Stimulated activated naive CD8-positive, alpha-beta T cell treated with anti-CD3 and anti-CD28 coated beads, Interleukin-15, Interleukin-2, amounts not matched to agents 100 ng/mL and 50 ng/mL, for 24 hours (primary cell): ENCODE results near the gene SMCP.

Experiments
- H3K27ac Mint-ChIP-seq: one replicate; pipeline ENCODE4 v1.8.0; 2021; ENCODE audit warnings: mild to moderate bottlenecking, mixed read lengths
- H3K27me3 Mint-ChIP-seq: one replicate; pipeline ENCODE4 v1.8.0; 2021; ENCODE audit warnings: mixed read lengths
- H3K36me3 Mint-ChIP-seq: one replicate; pipeline ENCODE4 v1.8.0; 2021; ENCODE audit warnings: low read depth, mixed read lengths
- H3K4me1 Mint-ChIP-seq: one replicate; pipeline ENCODE4 v1.8.0; 2021; ENCODE audit warnings: low read depth, mixed read lengths
- H3K4me3 Mint-ChIP-seq: one replicate; pipeline ENCODE4 v1.8.0; 2021; ENCODE audit warnings: mild to moderate bottlenecking, mixed read lengths
- H3K9me3 Mint-ChIP-seq: one replicate; pipeline ENCODE4 v1.8.0; 2021; ENCODE audit warnings: mixed read lengths

SMCP gene

GRCh38 chr1:152907686-152908601 lies 29.8 kb downstream of the SMCP start, which contains the start of gene IVL:
IVL (plus strand) TSS chr1:152908546; CDS start chr1:152909798, 1,252 bp downstream.
- Mint-ChIP-seq H3K27ac (peak within 1 kb of the TSS; percentile 16), H3K9me3 (peaks cover 3% of the 10 kb centered on the region), H3K4me1 (peaks cover 6% of the 10 kb centered on the region), H3K4me3 (no peak within 1 kb of the TSS), H3K36me3 (no peaks in the 10 kb centered on the region), H3K27me3 (peaks cover 30% of the 10 kb centered on the region)

- Mint-ChIP-seq H3K9me3 (peaks cover 3% of the 10 kb centered on the region), H3K27ac (no peak overlapping the region), H3K4me3 (no peak overlapping the region), H3K36me3 (no peaks in the 10 kb centered on the region), H3K4me1 (peaks cover 6% of the 10 kb centered on the region), H3K27me3 (peaks cover 32% of the 10 kb centered on the region)
These were observed 31.1 kb downstream of the SMCP start for GRCh38 chr1:152909206-152909605.

GRCh38 chr1:152912471-152912870 lies 34.3 kb downstream of the SMCP start:
- Mint-ChIP-seq H3K4me1 (peaks cover 6% of the 10 kb centered on the region), H3K9me3 (peaks cover 3% of the 10 kb centered on the region), H3K27ac (no peak overlapping the region), H3K36me3 (no peaks in the 10 kb centered on the region), H3K4me3 (no peak overlapping the region), H3K27me3 (peaks cover 41% of the 10 kb centered on the region)

- peaks cover 3% of the 10 kb centered on the region for H3K9me3 Mint-ChIP-seq
- no peak overlapping the region for H3K27ac Mint-ChIP-seq
- peaks cover 4% of the 10 kb centered on the region for H3K4me1 Mint-ChIP-seq
- H3K4me3 Mint-ChIP-seq = no peak overlapping the region
- H3K36me3 Mint-ChIP-seq = no peaks in the 10 kb centered on the region
- peaks cover 38% of the 10 kb centered on the region for H3K27me3 Mint-ChIP-seq
These were observed 34.8 kb downstream of the SMCP start for GRCh38 chr1:152912900-152913299.

GRCh38 chr1:152917794-152918193 lies 39.7 kb downstream of the SMCP start:
- H3K36me3 Mint-ChIP-seq = no peaks in the 10 kb centered on the region
- H3K9me3 Mint-ChIP-seq = no peaks in the 10 kb centered on the region
- H3K27me3 Mint-ChIP-seq = peaks cover 43% of the 10 kb centered on the region
- no peak overlapping the region for H3K27ac Mint-ChIP-seq
- no peaks in the 10 kb centered on the region for H3K4me1 Mint-ChIP-seq
- no peak overlapping the region for H3K4me3 Mint-ChIP-seq

GRCh38 chr1:152919071-152919470 lies 40.9 kb downstream of the SMCP start:
- H3K27me3 Mint-ChIP-seq = peaks cover 39% of the 10 kb centered on the region
- H3K4me1 Mint-ChIP-seq = no peaks in the 10 kb centered on the region
- no peak overlapping the region for H3K27ac Mint-ChIP-seq
- no peaks in the 10 kb centered on the region for H3K36me3 Mint-ChIP-seq
- no peak overlapping the region for H3K4me3 Mint-ChIP-seq
- no peaks in the 10 kb centered on the region for H3K9me3 Mint-ChIP-seq

GRCh38 chr1:152924191-152924590 lies 46.1 kb downstream of the SMCP start:
- H3K36me3 Mint-ChIP-seq = no peaks in the 10 kb centered on the region
- H3K4me3 Mint-ChIP-seq = no peak overlapping the region
- no peaks in the 10 kb centered on the region for H3K4me1 Mint-ChIP-seq
- H3K27me3 Mint-ChIP-seq = peaks cover 35% of the 10 kb centered on the region
- H3K9me3 Mint-ChIP-seq = peaks cover 5% of the 10 kb centered on the region
- no peak overlapping the region for H3K27ac Mint-ChIP-seq

GRCh38 chr1:152926091-152926490 lies 48.0 kb downstream of the SMCP start:
- Mint-ChIP-seq H3K36me3 (no peaks in the 10 kb centered on the region), H3K4me1 (no peaks in the 10 kb centered on the region), H3K9me3 (peaks cover 5% of the 10 kb centered on the region), H3K27ac (no peak overlapping the region), H3K27me3 (peaks cover 29% of the 10 kb centered on the region), H3K4me3 (no peak overlapping the region)

GRCh38 chr1:152928671-152929070 lies 50.5 kb downstream of the SMCP start:
- Mint-ChIP-seq H3K4me3 (no peak overlapping the region), H3K27me3 (peaks cover 15% of the 10 kb centered on the region), H3K36me3 (no peaks in the 10 kb centered on the region), H3K27ac (no peak overlapping the region), H3K4me1 (no peaks in the 10 kb centered on the region), H3K9me3 (peaks cover 5% of the 10 kb centered on the region)

- peaks cover 15% of the 10 kb centered on the region for H3K27me3 Mint-ChIP-seq
- H3K4me1 Mint-ChIP-seq = no peaks in the 10 kb centered on the region
- no peak overlapping the region for H3K27ac Mint-ChIP-seq
- no peaks in the 10 kb centered on the region for H3K36me3 Mint-ChIP-seq
- H3K9me3 Mint-ChIP-seq = peaks cover 5% of the 10 kb centered on the region
- H3K4me3 Mint-ChIP-seq = no peak overlapping the region
These were observed 54.2 kb downstream of the SMCP start for GRCh38 chr1:152932170-152932811.

- Mint-ChIP-seq H3K36me3 (no peaks in the 10 kb centered on the region), H3K9me3 (peaks cover 5% of the 10 kb centered on the region), H3K4me3 (no peak overlapping the region), H3K27ac (no peak overlapping the region), H3K27me3 (peaks cover 15% of the 10 kb centered on the region), H3K4me1 (no peaks in the 10 kb centered on the region)
These were observed 55.1 kb downstream of the SMCP start for GRCh38 chr1:152933196-152933595.
